Liver (tissue), 9 donors: Measurements from ENCODE around the gene BMAL1. TPM values are rescaled to one million over a fixed set of nuclear protein-coding genes. Genes with fewer than 3 reads are reported as not detected.

ENCODE experiments used
- DNase-seq: peaks from one replicate; pipeline ENCODE4 v3.0.0-alpha.2; 2017; ENCODE audit warnings: low spot score
- H3K27ac ChIP-seq, 2 donors: one replicate each; pipeline ENCODE4 v1.7.0; 2013; ENCODE audit warnings: inconsistent platforms in 2 of 2, low read length in 2 of 2, control low read depth in 1 of 2, low read depth in 1 of 2, mild to moderate bottlenecking in 1 of 2
- H3K27me3 ChIP-seq, 4 donors: one replicate each; pipeline versions ENCODE4 v1.6.1 to v1.7.0; 2013; ENCODE audit warnings: low read length in 3 of 4, inconsistent platforms in 1 of 4, mild to moderate bottlenecking in 1 of 4, moderate library complexity in 1 of 4; ENCODE audit not compliant: control insufficient read depth in 4 of 4, insufficient read depth in 4 of 4
- H3K36me3 ChIP-seq, 4 donors: one replicate each; pipeline versions ENCODE4 v1.6.1 to v1.7.0; 2013; ENCODE audit warnings: low read length in 3 of 4, mild to moderate bottlenecking in 3 of 4, low read depth in 1 of 4, moderate library complexity in 1 of 4; ENCODE audit not compliant: control insufficient read depth in 4 of 4, insufficient read depth in 3 of 4
- H3K4me1 ChIP-seq, 4 donors: one replicate each; pipeline versions ENCODE4 v1.6.1 to v1.7.0; 2013; ENCODE audit warnings: low read length in 3 of 4, mild to moderate bottlenecking in 3 of 4, moderate library complexity in 1 of 4; ENCODE audit not compliant: control insufficient read depth in 4 of 4, insufficient read depth in 4 of 4
- H3K4me3 ChIP-seq, 3 donors: one replicate each; pipeline versions ENCODE4 v1.6.1 to v1.7.0; 2013; ENCODE audit warnings: low read length in 3 of 3, control low read depth in 1 of 3, low read depth in 1 of 3, mild to moderate bottlenecking in 1 of 3
- H3K9ac ChIP-seq, 2 donors: one replicate each; pipeline ENCODE4 v1.7.0; 2013; ENCODE audit warnings: low read length in 2 of 2, mild to moderate bottlenecking in 2 of 2, moderate library complexity in 2 of 2, control low read depth in 1 of 2, low read depth in 1 of 2
- H3K9me3 ChIP-seq, 4 donors: one replicate each; pipeline versions ENCODE4 v1.6.1 to v1.7.0; 2013; ENCODE audit warnings: low read length in 3 of 4; ENCODE audit not compliant: control insufficient read depth in 4 of 4
- ATF3 ChIP-seq: IDR thresholded peaks from 2 replicates; pipeline ENCODE4 v1.6.1; 2016; ENCODE audit warnings: antibody characterized with exemption
- CTCF ChIP-seq: fragments of 150-350 bp; IDR thresholded peaks from 2 replicates; pipeline ENCODE4 v1.5.1; 2017; ENCODE audit warnings: improper control_type of control experiment, low read depth, low read length; ENCODE audit not compliant: missing input control
- EGR1 ChIP-seq, 2 donors: IDR thresholded peaks; 2 replicates each; pipeline ENCODE4 v1.6.1; 2016 to 2018; ENCODE audit warnings: antibody characterized with exemption in 2 of 2, low read depth in 2 of 2
- FOXA1 ChIP-seq: IDR thresholded peaks from 2 replicates; pipeline ENCODE4 v1.6.1; 2016; ENCODE audit warnings: antibody characterized with exemption
- FOXA2 ChIP-seq: IDR thresholded peaks from 2 replicates; pipeline ENCODE4 v1.6.1; 2016; ENCODE audit warnings: antibody characterized with exemption
- GABPA ChIP-seq, 2 donors: IDR thresholded peaks in 1 of 2; conservative IDR thresholded peaks in 1 of 2; 2 replicates each; pipeline ENCODE4 v1.6.1; 2016; ENCODE audit warnings: antibody characterized with exemption in 2 of 2, mild to moderate bottlenecking in 1 of 2, moderate library complexity in 1 of 2
- HNF4A ChIP-seq, 2 donors: conservative IDR thresholded peaks; 2 replicates each; pipeline ENCODE4 v1.6.1; 2016; ENCODE audit warnings: antibody characterized with exemption in 2 of 2, mild to moderate bottlenecking in 2 of 2
- HNF4G ChIP-seq: IDR thresholded peaks from 2 replicates; pipeline ENCODE4 v1.6.1; 2016; ENCODE audit warnings: antibody characterized with exemption
- JUND ChIP-seq, 2 donors: IDR thresholded peaks; 2 replicates each; pipeline ENCODE4 v1.6.1; 2016; ENCODE audit warnings: antibody characterized with exemption in 2 of 2
- RXRA ChIP-seq, 2 donors: IDR thresholded peaks; 2 replicates each; pipeline ENCODE4 v1.6.1; 2017 to 2018; ENCODE audit warnings: antibody characterized with exemption in 2 of 2, mild to moderate bottlenecking in 1 of 2
- SP1 ChIP-seq: IDR thresholded peaks from 2 replicates; pipeline ENCODE4 v1.6.1; 2018; ENCODE audit warnings: antibody characterized with exemption, mild to moderate bottlenecking
- TAF1 ChIP-seq: conservative IDR thresholded peaks from 2 replicates; pipeline ENCODE4 v1.6.1; 2016; ENCODE audit warnings: antibody characterized with exemption, mild to moderate bottlenecking
- YY1 ChIP-seq: IDR thresholded peaks from 2 replicates; pipeline ENCODE4 v1.6.1; 2016; ENCODE audit warnings: antibody characterized with exemption, mild to moderate bottlenecking
- ZBTB33 ChIP-seq: IDR thresholded peaks from 2 replicates; pipeline ENCODE4 v1.6.1; 2016; ENCODE audit warnings: antibody characterized with exemption
- WGBS: extraction: QIAGEN DNeasy Blood & Tissue Kit; methylation state at CpG from one replicate; pipeline ENCODE4 v1.1.7; 2013; 5-methylcytosine and 5-hydroxymethylcytosine counted together
- polyA plus RNA-seq, 2 donors: library from polyadenylated mRNA; stranded (reverse) in 1 of 2; unstranded in 1 of 2; fragments of 200-250 nt in 1 of 2; fragments of >200 nt in 1 of 2; fragmentation: Nextera tagmentation in 1 of 2; extraction: Ambion mirVana in 1 of 2; gene quantifications; one replicate each; pipeline versions ENCODE4 v1.2.1 to v1.2.3, GENCODE V29; 2013 to 2015
- total RNA-seq, 2 donors: library from RNA; depleted of rRNA; stranded (reverse); fragments of >200 nt; gene quantifications; one replicate each; pipeline ENCODE4 v1.2.3, GENCODE V29; 2014
- donor health status: healthy.
- donor health status: healthy.
- donor health status: healthy.
- donor health status: healthy.
- donor health status: healthy.

Gene BMAL1
- total and polyA plus RNA-seq, 4 donors, result 4.7 to 39.0 (median 15.0) TPM

- TF ChIP-seq FOXA2 (no peak), HNF4A (conservative IDR thresholded peaks at IDR 0.05) (no peak), FOXA1 (no peak), ATF3 (no peak), RXRA (IDR thresholded peaks at IDR 0.05) (no peak), SP1 (no peak), HNF4G (no peak), TAF1 (no peak)
- H3K4me1 ChIP-seq, result peaks cover 19 to 46% (median 37%) of the 10 kb centered on the region in 4 donors
Measured at GRCh38 chr11:13328286-13328685, 50.7 kb downstream of the BMAL1 start.

GRCh38 chr11:13329670-13330356 is 52.2 kb downstream of the BMAL1 start:
- Histone ChIP-seq H3K4me1 (peaks cover 24 to 61% (median 53%) of the 10 kb centered on the region in 4 donors), H3K9ac (no peak overlapping the region), H3K4me3 (no peak overlapping the region), H3K36me3 (no peaks in the 10 kb centered on the region), H3K27ac (peak overlapping the region; percentile 33 to 34), H3K9me3 (no peaks in the 10 kb centered on the region), H3K27me3 (no peaks in the 10 kb centered on the region)
- TF ChIP-seq CTCF, result no peak
- no peak for TF ChIP-seq JUND (IDR thresholded peaks at IDR 0.05)
- TF ChIP-seq SP1, result no peak
- no peak for TF ChIP-seq RXRA (IDR thresholded peaks at IDR 0.05)
- no peak for TF ChIP-seq HNF4G
- TF ChIP-seq EGR1 (IDR thresholded peaks at IDR 0.05; ENCODE audit: low read depth in 2 of 2), result no peak
- TF ChIP-seq GABPA (IDR thresholded peaks at IDR 0.05 in 1 of 2, conservative IDR thresholded peaks at IDR 0.05 in 1 of 2), result no peak
- no peak for TF ChIP-seq ATF3
- TF ChIP-seq TAF1, result no peak
- no peak for TF ChIP-seq ZBTB33
- TF ChIP-seq YY1, result no peak
- 74% methylated on average over 11 of the region's 11 CpGs for WGBS
- no peak for DNase-seq

More at GRCh38 chr11:13328286-13328685, 50.7 kb downstream of the BMAL1 start:
- DNase-seq, result no peak
- no peaks in the 10 kb centered on the region for H3K9me3 ChIP-seq
- no peaks in the 10 kb centered on the region for H3K36me3 ChIP-seq
- no peaks in the 10 kb centered on the region for H3K27me3 ChIP-seq
- 91% methylated on average over 5 of the region's 5 CpGs for WGBS
- no peak overlapping the region for H3K9ac ChIP-seq
- no peak overlapping the region for H3K27ac ChIP-seq
- no peak overlapping the region for H3K4me3 ChIP-seq
